HepG2 (cell line): ENCODE measurements around the gene CD7. TPM values are rescaled to one million over a fixed set of nuclear protein-coding genes. Genes with fewer than 3 reads are reported as not detected.
A peak's percentile ranks its signal among the peaks of the same experiment; 100 is the strongest.

Source experiments
- ATAC-seq: fragments of 200-7000 bp; cut with Tn5 transposase; 3 replicates; pipeline ENCODE4 v1.9.1; 2020; ENCODE audit warnings: mild to moderate bottlenecking, moderate library complexity
- BruUV-seq: library from RNA; stranded (reverse); fragments of 400-500 nt; replicated peaks from 2 replicates; lab custom pipeline; 2021; lab: Mats Ljungman, UMichigan
- CTCF ChIA-PET: fragments of 300-600 bp; formaldehyde crosslinking; extraction: SDS; loops from one replicate; lab custom pipeline; 2021; ENCODE audit warnings: low total read pairs, inconsistent platforms, low intra/inter-chr PET ratio; lab: Yijun Ruan, JAX
- POLR2A ChIA-PET: fragments of 350-600 bp; sonication (Branson Sonifier 250); formaldehyde crosslinking; loops from one replicate; lab custom pipeline; 2020; ENCODE audit warnings: antibody characterized with exemption, inconsistent platforms; lab: Yijun Ruan, JAX
- DNase-seq: peaks from one replicate; pipeline ENCODE4 v3.0.0-alpha.2; 2015; ENCODE audit warnings: low spot score
- FAIRE-seq: peaks from 3 replicates; lab custom pipeline; 2011; peaks lifted over from hg19 to GRCh38; lab: Jason Lieb, UNC
- H2AFZ ChIP-seq: one replicate; pipeline ENCODE4 v1.6.1; 2011; ENCODE audit warnings: low read length, inconsistent platforms
- H3K27ac ChIP-seq: fragments of 300-600 bp; 3 replicates; pipeline ENCODE4 v1.8.0; 2011; ENCODE audit warnings: mixed run types, mild to moderate bottlenecking, mixed read lengths, low read length, inconsistent platforms; ENCODE audit not compliant: insufficient read depth; ENCODE audit errors: extremely low read length
- H3K27me3 ChIP-seq, 2 experiments: fragments of 200-600 bp in 1 of 2; 2 replicates in 1 of 2; 3 replicates in 1 of 2; pipeline versions ENCODE4 v1.6.0 to v1.8.0; 2011; ENCODE audit warnings: low read length in 2 of 2, mild to moderate bottlenecking in 2 of 2, moderate library complexity in 2 of 2, inconsistent platforms in 1 of 2; ENCODE audit not compliant: insufficient read depth in 2 of 2, control insufficient read depth in 1 of 2
- H3K36me3 ChIP-seq, 2 experiments: fragments of 200-600 bp in 1 of 2; replicated peaks in 1 of 2; 2 replicates in 1 of 2; 3 replicates in 1 of 2; pipeline versions ENCODE4 v1.5.1 to v1.8.0; 2011; ENCODE audit warnings: low read length in 2 of 2, inconsistent platforms in 1 of 2; ENCODE audit not compliant: insufficient read depth in 2 of 2, control insufficient read depth in 1 of 2
- H3K4me1 ChIP-seq: 2 replicates; pipeline ENCODE4 v1.5.1; 2012; ENCODE audit warnings: low read length, inconsistent platforms; ENCODE audit not compliant: insufficient read depth
- H3K4me2 ChIP-seq: 2 replicates; pipeline ENCODE4 v1.6.0; 2011; ENCODE audit warnings: low read depth, low read length, inconsistent platforms
- H3K4me3 ChIP-seq, 3 experiments: fragments of 200-600 bp in 1 of 3; sonication (generic), shearing (Covaris generic) in 1 of 3; replicated peaks in 1 of 3; 2 replicates each; pipeline ENCODE4 v1.5.1; 2011 to 2016; ENCODE audit warnings: low read length in 3 of 3, inconsistent platforms in 2 of 3, low read depth in 2 of 3, mild to moderate bottlenecking in 2 of 3, control low read depth in 1 of 3, mixed read lengths in 1 of 3; ENCODE audit not compliant: insufficient read depth in 1 of 3
- H3K79me2 ChIP-seq: one replicate; pipeline ENCODE4 v1.6.1; 2011; ENCODE audit warnings: low read length, inconsistent platforms; ENCODE audit not compliant: insufficient read depth
- H3K9ac ChIP-seq: 2 replicates; pipeline ENCODE4 v1.6.0; 2011; ENCODE audit warnings: mild to moderate bottlenecking, low read depth, low read length, inconsistent platforms; ENCODE audit not compliant: insufficient read depth
- H3K9me3 ChIP-seq: 2 replicates; pipeline ENCODE4 v1.5.1; 2012; ENCODE audit warnings: mild to moderate bottlenecking, low read length
- H4K20me1 ChIP-seq: 2 replicates; pipeline ENCODE4 v1.6.0; 2011; ENCODE audit warnings: inconsistent platforms, mild to moderate bottlenecking, low read length, moderate library complexity; ENCODE audit not compliant: insufficient read depth
- DZIP1 ChIP-seq: sonication (generic); formaldehyde crosslinking; IDR thresholded peaks from 2 replicates; pipeline ENCODE4 v1.5.0; 2020; ENCODE audit warnings: mild to moderate bottlenecking, missing genetic modification reagents
- FOSL2 ChIP-seq: sonication (generic); formaldehyde crosslinking; IDR thresholded peaks from 2 replicates; pipeline ENCODE4 v1.4.0; 2020; ENCODE audit warnings: missing genetic modification reagents
- GZF1 ChIP-seq: sonication (generic); formaldehyde crosslinking; IDR thresholded peaks from 2 replicates; pipeline ENCODE4 v1.5.1; 2020; ENCODE audit warnings: mild to moderate bottlenecking, missing genetic modification reagents
- MXI1 ChIP-seq: IDR thresholded peaks from 3 replicates; pipeline ENCODE4 v1.6.1; 2012; ENCODE audit warnings: low read depth, low read length, inconsistent platforms, borderline replicate concordance
- SP140L ChIP-seq: sonication (generic); formaldehyde crosslinking; IDR thresholded peaks from 2 replicates; pipeline ENCODE4 v1.4.0; 2020; ENCODE audit warnings: missing genetic modification reagents, borderline replicate concordance
- U2AF1 ChIP-seq: fragments of 200-400 bp; formaldehyde crosslinking; optimal IDR thresholded peaks from 2 replicates; pipeline ENCODE3; 2017; ENCODE audit warnings: mild to moderate bottlenecking, low read depth, low read length
- ZNF180 ChIP-seq: sonication (generic); formaldehyde crosslinking; IDR thresholded peaks from 2 replicates; pipeline ENCODE4 v1.4.0; 2020; ENCODE audit warnings: low read depth, missing genetic modification reagents, borderline replicate concordance
- WGBS: methylation state at CpG from one replicate; pipeline ENCODE4 v1.1.6; 2017; ENCODE audit warnings: low lambda C conversion rate; 5-methylcytosine and 5-hydroxymethylcytosine counted together
- in situ Hi-C: cut with HindIII; loops from 2 replicates; pipeline ENCODE4 v1.10.0; 2017; ENCODE audit warnings: low pct_unique_long_range_greater_than_20kb; ENCODE audit not compliant: extremely low pct_ligation_motif_present
- intact Hi-C: fragments of 100-400 bp; cut with micrococcal nuclease; formaldehyde crosslinking; loops from one replicate; pipeline ENCODE4 v1.10.0; 2022; ENCODE audit not compliant: unreplicated experiment
- polyA plus RNA-seq, 8 experiments: library from polyadenylated mRNA; depleted of rRNA in 3 of 8; stranded (reverse) in 7 of 8; unstranded in 1 of 8; fragments of >200 nt; fragmentation: Illumina TruSeq in 4 of 8; extraction: Trizol in 4 of 8; gene quantifications; 2 replicates each; pipeline versions ENCODE4 v1.2.1 to v1.2.3, GENCODE V29; 2011 to 2016; ENCODE audit warnings: low read depth in 4 of 8, missing spikeins in 1 of 8, mixed read lengths in 1 of 8; ENCODE audit not compliant: insufficient read depth in 1 of 8
- total RNA-seq, 5 experiments: library from RNA; depleted of rRNA; stranded (reverse); fragments of >200 nt; fragmentation: Illumina TruSeq; extraction: Trizol; gene quantifications; 2 replicates each; pipeline ENCODE4 v1.2.3, GENCODE V29; 2016; ENCODE audit warnings: low read depth in 1 of 5

The CD7 gene
- total and polyA plus RNA-seq, 2 of the 13 experiments (the other 11 are each of a cell fraction or from before 2014, with no cell fraction given), result 67.6 to 76.4 TPM

DNA sequence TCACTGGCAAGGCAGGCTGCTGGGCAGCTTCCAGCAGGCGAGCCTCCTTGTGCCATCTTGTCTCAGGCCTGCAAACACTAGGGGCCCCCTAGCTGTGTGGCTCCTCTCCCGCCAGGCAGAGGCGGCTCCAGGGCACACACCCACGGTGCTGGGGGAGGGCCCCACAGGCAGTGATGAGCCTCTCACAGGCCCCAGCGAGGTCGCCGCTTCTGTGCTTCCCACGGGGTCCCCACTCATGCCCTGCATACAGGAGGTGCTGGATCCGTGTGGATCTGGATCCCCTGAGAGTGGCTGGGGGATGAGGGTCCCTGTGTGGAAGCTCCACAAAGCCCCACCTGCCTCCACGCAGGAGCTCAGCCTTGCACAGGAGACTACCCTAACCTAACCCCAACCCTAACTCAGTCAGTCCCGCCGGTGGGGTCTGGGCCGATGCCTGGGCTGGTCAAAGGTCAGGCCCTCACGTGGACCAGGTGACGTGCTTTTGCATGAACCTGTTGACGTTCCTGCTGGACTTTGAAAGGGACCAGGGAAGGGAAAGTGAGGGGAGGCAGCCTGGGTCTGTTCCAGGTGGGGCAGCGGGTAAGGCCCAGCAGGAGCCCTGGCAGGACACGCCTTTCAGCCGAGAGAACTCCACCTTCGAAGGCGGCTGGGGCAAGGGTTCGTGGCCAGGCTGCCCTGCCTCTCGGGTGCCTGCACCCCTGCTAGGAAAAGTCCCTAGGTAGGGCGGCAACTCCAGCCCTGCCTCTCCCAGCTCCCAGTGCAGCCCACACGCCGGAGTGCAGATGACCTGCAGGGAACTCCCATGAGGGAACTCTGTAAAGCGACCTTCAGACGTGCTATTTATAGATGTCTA lies 11.0 kb upstream of the CD7 start (continued):
- TF ChIP-seq MXI1, result peak; percentile 87; the same call in 2 of the 3 replicates
- TF ChIP-seq ZNF180 (CRISPR knock-in tag), result no peak
- peak; percentile 76 for TF ChIP-seq FOSL2 (CRISPR knock-in tag)

GRCh38 chr17:82327757-82328140 lies 10.3 kb upstream of the CD7 start:
- Histone ChIP-seq H3K36me3 (no peaks in the 10 kb centered on the region), H3K9me3 (no peaks in the 10 kb centered on the region), H2AFZ (no peak overlapping the region), H4K20me1 (no peaks in the 10 kb centered on the region), H3K79me2 (peaks cover 4% of the 10 kb centered on the region), H3K9ac (peak overlapping the region; percentile 71), H3K4me3 (peak overlapping the region in 2 of 3 experiments; percentile 33 to 61; a peak in 3 of 6 replicates), H3K27me3 (no peaks in the 10 kb centered on the region), H3K4me1 (peaks cover 94% of the 10 kb centered on the region), H3K4me2 (peak overlapping the region; percentile 81), H3K27ac (peak overlapping the region; percentile 83)
- BruUV-seq, result no TSS peak
- DNase-seq (no peak), FAIRE-seq (no peak), ATAC-seq (no peak)
- CTCF ChIA-PET, result no interaction called here
- POLR2A ChIA-PET, result interaction anchor here (0.9 to 20.8 kb wide), 10 partner anchors 8 to 122 kb away, joined by 3 to 270 read pairs (median 14); partner anchors contain the start of genes CD7 and CSNK1D
- in situ Hi-C loops (no loop called here), intact Hi-C loops (no loop called here)
- WGBS, result 78% methylated on average over 16 of the region's 16 CpGs
- no peak for TF ChIP-seq GZF1
- no peak for TF ChIP-seq SP140L (CRISPR knock-in tag)
- 0 out of 2 replicates have a peak, but pooled peaks have one; percentile 23 for TF ChIP-seq DZIP1
- TF ChIP-seq U2AF1, result no peak
